Kidney (tissue), 14 donors: ENCODE measurements around the gene THSD4. TPM values are rescaled to one million over a fixed set of nuclear protein-coding genes. Genes with fewer than 3 reads are reported as not detected.

ENCODE experiments used
- DNase-seq, 5 donors: peaks; one replicate each; pipeline ENCODE4 v3.0.0-alpha.2; 2013 to 2020
- FAIRE-seq: peaks from 2 replicates; lab custom pipeline; 2012; peaks lifted over from hg19 to GRCh38; lab: Jason Lieb, UNC
- H3K27ac ChIP-seq, 2 donors: one replicate each; pipeline ENCODE4 v1.7.0; 2013; ENCODE audit warnings: low read depth in 2 of 2, low read length in 2 of 2, inconsistent platforms in 1 of 2
- H3K27me3 ChIP-seq: one replicate; pipeline ENCODE4 v1.7.1; 2013; ENCODE audit warnings: low read length, inconsistent platforms; ENCODE audit not compliant: control insufficient read depth, insufficient read depth
- H3K36me3 ChIP-seq, 3 donors: one replicate each; pipeline versions ENCODE4 v1.7.0 to v1.7.1; 2013; ENCODE audit warnings: low read length in 3 of 3, control low read depth in 1 of 3, inconsistent platforms in 1 of 3; ENCODE audit not compliant: insufficient read depth in 3 of 3, control insufficient read depth in 2 of 3
- H3K4me1 ChIP-seq, 3 donors: one replicate each; pipeline versions ENCODE4 v1.7.0 to v1.7.1; 2013; ENCODE audit warnings: low read length in 3 of 3, inconsistent platforms in 1 of 3, low read depth in 1 of 3; ENCODE audit not compliant: control insufficient read depth in 2 of 3, insufficient read depth in 2 of 3
- H3K4me3 ChIP-seq, 3 donors: one replicate each; pipeline versions ENCODE4 v1.7.0 to v1.8.1; 2013; ENCODE audit warnings: low read length in 3 of 3, control low read depth in 1 of 3, inconsistent platforms in 1 of 3
- H3K9ac ChIP-seq, 3 donors: one replicate each; pipeline versions ENCODE4 v1.7.0 to v1.7.1; 2013; ENCODE audit warnings: low read length in 3 of 3, control low read depth in 1 of 3, inconsistent platforms in 1 of 3
- H3K9me3 ChIP-seq, 3 donors: one replicate each; pipeline versions ENCODE4 v1.7.0 to v1.7.1; 2013; ENCODE audit warnings: low read length in 3 of 3, control low read depth in 1 of 3, inconsistent platforms in 1 of 3; ENCODE audit not compliant: control insufficient read depth in 2 of 3, insufficient read depth in 1 of 3
- intact Hi-C: fragments of 100-400 bp; cut with DNase I; formaldehyde crosslinking; loops from one replicate; pipeline ENCODE4 v1.11.1; 2022
- polyA plus RNA-seq: library from polyadenylated mRNA; stranded (reverse); fragments of 350-450 nt; fragmentation: Illumina TruSeq; extraction: RNeasy Lipid Tissue Mini Kit (QIAGEN cat#74804); gene quantifications from one replicate; pipeline ENCODE4 v1.2.3, GENCODE V29; 2014; ENCODE audit warnings: low read depth, low replicate concordance; ENCODE audit not compliant: insufficient read depth
- total RNA-seq: library from RNA; stranded (reverse); fragmentation: NEBNext Ultra II Directional; extraction: Animal tissue kit (Norgen Biotek cat#: 25700); gene quantifications from one replicate; pipeline ENCODE4 v1.2.1, GENCODE V29; 2021
- TF ChIP-seq, protein P1 (sequence below): IDR thresholded peaks from 3 replicates; pipeline ENCODE4 v1.5.1; 2012; ENCODE audit warnings: mild to moderate bottlenecking, moderate library complexity, borderline replicate concordance; ENCODE audit not compliant: insufficient read depth; ENCODE audit errors: extremely low read depth
- donor health status: control.
- donor health status: control.
- donor health status: control.
- donor health status: control.
- donor health status: control.
- donor health status: DM: yes; HTN: yes; CAD: no.
- donor health status: Normal renal cell carcinoma (clear cell type).

Gene THSD4
- total and polyA plus RNA-seq, 2 donors from 2014 or later = 9.4 to 36.3 TPM

DNA sequence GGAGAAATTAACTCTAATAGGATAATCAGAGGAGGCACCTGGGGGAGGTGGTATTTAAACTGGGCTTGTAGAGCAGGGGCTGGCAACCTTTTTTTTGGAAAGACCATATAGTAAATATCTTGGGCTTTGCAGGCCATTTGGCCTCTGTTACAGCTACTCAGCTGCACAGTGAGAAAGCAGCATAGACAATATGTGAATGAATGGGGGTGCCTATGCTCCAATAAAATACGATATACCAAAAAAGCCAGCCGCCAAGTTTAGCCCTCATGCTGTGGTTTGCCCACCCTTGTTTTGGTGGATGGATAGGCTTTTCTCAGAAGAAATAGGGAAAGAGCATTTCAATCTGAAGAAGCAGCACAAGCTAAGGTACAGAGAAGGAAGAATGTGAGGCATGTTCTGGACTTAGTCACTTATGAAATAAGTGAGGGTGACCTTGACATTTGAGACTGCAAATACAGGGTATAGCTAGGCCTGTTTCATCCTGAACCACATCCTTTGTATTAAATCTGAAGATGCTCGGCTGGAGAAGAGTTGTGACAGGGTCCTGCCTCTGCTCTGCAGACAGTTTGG, 564.0 kb downstream of the THSD4 start:
- TF ChIP-seq, protein P1, sequence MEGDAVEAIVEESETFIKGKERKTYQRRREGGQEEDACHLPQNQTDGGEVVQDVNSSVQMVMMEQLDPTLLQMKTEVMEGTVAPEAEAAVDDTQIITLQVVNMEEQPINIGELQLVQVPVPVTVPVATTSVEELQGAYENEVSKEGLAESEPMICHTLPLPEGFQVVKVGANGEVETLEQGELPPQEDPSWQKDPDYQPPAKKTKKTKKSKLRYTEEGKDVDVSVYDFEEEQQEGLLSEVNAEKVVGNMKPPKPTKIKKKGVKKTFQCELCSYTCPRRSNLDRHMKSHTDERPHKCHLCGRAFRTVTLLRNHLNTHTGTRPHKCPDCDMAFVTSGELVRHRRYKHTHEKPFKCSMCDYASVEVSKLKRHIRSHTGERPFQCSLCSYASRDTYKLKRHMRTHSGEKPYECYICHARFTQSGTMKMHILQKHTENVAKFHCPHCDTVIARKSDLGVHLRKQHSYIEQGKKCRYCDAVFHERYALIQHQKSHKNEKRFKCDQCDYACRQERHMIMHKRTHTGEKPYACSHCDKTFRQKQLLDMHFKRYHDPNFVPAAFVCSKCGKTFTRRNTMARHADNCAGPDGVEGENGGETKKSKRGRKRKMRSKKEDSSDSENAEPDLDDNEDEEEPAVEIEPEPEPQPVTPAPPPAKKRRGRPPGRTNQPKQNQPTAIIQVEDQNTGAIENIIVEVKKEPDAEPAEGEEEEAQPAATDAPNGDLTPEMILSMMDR = no peak
- no peaks in the 10 kb centered on the region for H3K27me3 ChIP-seq
- no peaks in the 10 kb centered on the region for H3K4me1 ChIP-seq
- H3K4me3 ChIP-seq = no peak overlapping the region
- no peak overlapping the region for H3K27ac ChIP-seq
- intact Hi-C loops = no loop called here
- H3K36me3 ChIP-seq = no peaks in the 10 kb centered on the region
- H3K9me3 ChIP-seq = no peaks in the 10 kb centered on the region
- peak in 1 of 5 donors; percentile 21 for DNase-seq
- no peak for FAIRE-seq
- H3K9ac ChIP-seq = no peak overlapping the region

DNA sequence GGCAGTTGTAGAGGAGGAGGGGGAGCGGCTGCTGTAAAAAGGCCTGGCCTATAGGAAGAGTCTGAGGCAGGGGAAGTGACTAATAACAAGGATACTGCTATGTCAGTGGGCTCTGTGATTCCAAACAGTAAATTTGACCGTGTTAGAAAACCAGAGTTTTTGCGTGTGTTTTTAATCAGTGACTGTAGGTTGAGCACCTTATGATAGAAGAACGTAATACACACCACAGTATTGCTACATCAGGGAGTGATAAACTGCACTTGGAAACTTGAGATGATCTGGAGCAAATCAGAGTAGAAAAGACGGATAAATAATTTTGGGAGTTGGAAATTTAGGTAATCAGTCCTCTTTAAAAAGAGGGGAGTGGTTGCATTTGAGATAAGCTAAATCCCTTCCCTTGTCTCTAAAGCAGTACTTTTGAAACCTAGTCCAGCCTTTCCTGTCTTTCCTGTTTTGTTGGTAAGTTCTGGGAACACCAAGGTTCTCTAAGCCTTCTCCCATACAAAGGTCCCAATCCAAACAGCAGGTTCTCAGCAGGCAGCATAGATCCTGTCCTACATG, 564.6 kb downstream of the THSD4 start:
- H3K36me3 ChIP-seq = no peaks in the 10 kb centered on the region
- no peak overlapping the region for H3K27ac ChIP-seq
- H3K27me3 ChIP-seq = no peaks in the 10 kb centered on the region
- no peak overlapping the region for H3K4me3 ChIP-seq
- intact Hi-C loops = no loop called here
- TF ChIP-seq, protein P1 = no peak
- DNase-seq = peak in 1 of 5 donors; percentile 35
- H3K9ac ChIP-seq = no peak overlapping the region
- FAIRE-seq = no peak
- H3K4me1 ChIP-seq = no peaks in the 10 kb centered on the region
- no peaks in the 10 kb centered on the region for H3K9me3 ChIP-seq

DNA sequence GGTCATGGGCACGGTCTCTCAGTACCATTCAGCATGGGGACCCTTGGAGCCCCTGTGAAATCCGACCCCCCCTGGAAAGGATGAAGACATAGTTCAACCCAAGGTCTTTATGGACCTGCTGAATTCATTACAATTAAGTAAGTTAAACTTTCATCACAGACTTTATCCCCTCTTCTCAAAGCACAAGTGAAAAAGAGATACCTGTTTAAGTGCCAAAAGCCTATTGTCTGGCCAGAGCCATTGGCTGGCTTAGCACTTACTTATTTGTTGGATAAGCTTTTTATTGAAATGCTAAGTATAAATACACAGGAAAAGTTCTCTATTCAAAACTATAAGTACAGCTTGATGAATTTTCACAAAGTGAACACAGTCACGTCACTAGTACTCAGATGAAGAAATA, 566.7 kb downstream of the THSD4 start:
- FAIRE-seq (no peak), DNase-seq (no peak)
- H3K27me3 ChIP-seq = no peaks in the 10 kb centered on the region
- no peaks in the 10 kb centered on the region for H3K36me3 ChIP-seq
- no peaks in the 10 kb centered on the region for H3K4me1 ChIP-seq
- intact Hi-C loops = no loop called here
- no peak overlapping the region for H3K27ac ChIP-seq
- H3K4me3 ChIP-seq = no peak overlapping the region
- H3K9ac ChIP-seq = no peak overlapping the region
- TF ChIP-seq, protein P1 = no peak
- H3K9me3 ChIP-seq = no peaks in the 10 kb centered on the region
